Panc1 (cell line): Measurements from ENCODE around the gene CADM1. TPM values are rescaled to one million over a fixed set of nuclear protein-coding genes. Genes with fewer than 3 reads are reported as not detected.

ENCODE experiments used
- ATAC-seq: fragments of 200-7000 bp; cut with Tn5 transposase; 2 replicates; pipeline ENCODE4 v1.9.1; 2020; ENCODE audit warnings: mild to moderate bottlenecking, moderate library complexity
- BruUV-seq: library from RNA; stranded (reverse); fragments of 400-500 nt; replicated peaks from 2 replicates; lab custom pipeline; 2021; lab: Mats Ljungman, UMichigan
- CTCF ChIA-PET: fragments of 300-600 bp; sonication (Branson Sonifier 250); formaldehyde crosslinking; loops from one replicate; lab custom pipeline; 2022; ENCODE audit warnings: antibody characterized with exemption; lab: Charles Lee
- POLR2A ChIA-PET: fragments of 300-600 bp; sonication (Branson Sonifier 250); formaldehyde crosslinking; loops from one replicate; lab custom pipeline; 2022; ENCODE audit warnings: antibody characterized with exemption; lab: Charles Lee
- DNase-seq: peaks from one replicate; pipeline ENCODE4 v3.0.0-alpha.2; 2010; ENCODE audit warnings: low read depth, low spot score
- H3K27ac ChIP-seq: 2 replicates; pipeline ENCODE4 v1.5.1; 2011; ENCODE audit warnings: mild to moderate bottlenecking, low read length, inconsistent platforms
- H3K27me3 ChIP-seq: fragments of 200-500 bp; sonication (Bioruptor generic); 2 replicates; pipeline ENCODE4 v1.6.0; 2014; ENCODE audit warnings: low read length, inconsistent platforms; ENCODE audit not compliant: control insufficient read depth, insufficient read depth
- H3K36me3 ChIP-seq: fragments of 200-500 bp; sonication (Bioruptor generic); 2 replicates; pipeline ENCODE4 v1.5.1; 2014; ENCODE audit warnings: inconsistent platforms, mild to moderate bottlenecking, low read length, moderate library complexity; ENCODE audit not compliant: control insufficient read depth, insufficient read depth
- H3K4me1 ChIP-seq: 2 replicates; pipeline ENCODE4 v1.5.1; 2011; ENCODE audit warnings: inconsistent platforms, mild to moderate bottlenecking, low read length, moderate library complexity; ENCODE audit not compliant: control insufficient read depth, insufficient read depth
- H3K4me3 ChIP-seq, 2 experiments: 2 replicates each; pipeline ENCODE4 v1.5.1; 2011 to 2012; ENCODE audit warnings: low read depth in 2 of 2, low read length in 2 of 2, mild to moderate bottlenecking in 2 of 2, inconsistent platforms in 1 of 2, moderate library complexity in 1 of 2
- H3K9me3 ChIP-seq: fragments of 200-500 bp; sonication (Bioruptor generic); 2 replicates; pipeline ENCODE4 v1.5.1; 2014; ENCODE audit warnings: low read depth, mild to moderate bottlenecking, inconsistent platforms, low read length, moderate library complexity; ENCODE audit not compliant: control insufficient read depth, insufficient read depth
- CTCF ChIP-seq: fragments of 450-650 bp; IDR thresholded peaks from 2 replicates; pipeline ENCODE4 v1.5.1; 2017; ENCODE audit warnings: mild to moderate bottlenecking
- POLR2AphosphoS5 ChIP-seq: IDR thresholded peaks from 2 replicates; pipeline ENCODE4 v1.6.1; 2012; ENCODE audit warnings: mild to moderate bottlenecking, low read depth, low read length, moderate library complexity
- REST ChIP-seq, 2 experiments: IDR thresholded peaks; 2 replicates each; pipeline ENCODE4 v1.6.1; 2011 to 2012; ENCODE audit warnings: low read depth in 2 of 2, control low read depth in 1 of 2, low read length in 1 of 2, mild to moderate bottlenecking in 1 of 2, moderate library complexity in 1 of 2; ENCODE audit not compliant: insufficient read depth in 1 of 2
- SIN3A ChIP-seq: IDR thresholded peaks from 2 replicates; pipeline ENCODE4 v1.6.1; 2012; ENCODE audit warnings: low read depth, mild to moderate bottlenecking, low read length, moderate library complexity, borderline replicate concordance; ENCODE audit not compliant: insufficient read depth
- TCF7L2 ChIP-seq: IDR thresholded peaks from 2 replicates; pipeline ENCODE4 v1.6.1; 2011; ENCODE audit warnings: mild to moderate bottlenecking, low read depth, low read length, inconsistent platforms
- in situ Hi-C: cut with HindIII; loops from 2 replicates; pipeline ENCODE4 v1.10.0; 2016; ENCODE audit warnings: low sequenced_read_pairs, low pct_unique_long_range_greater_than_20kb
- intact Hi-C: fragments of 100-400 bp; cut with micrococcal nuclease; formaldehyde crosslinking; loops from one replicate; pipeline ENCODE4 v1.10.0; 2022; ENCODE audit not compliant: unreplicated experiment
- total RNA-seq: library from RNA; stranded (reverse); gene quantifications from one replicate; pipeline ENCODE4 v1.2.1, GENCODE V29; 2021; ENCODE audit not compliant: unreplicated experiment

The CADM1 gene
- total RNA-seq, 1 experiment from 2014 or later: 3.9 TPM

DNA sequence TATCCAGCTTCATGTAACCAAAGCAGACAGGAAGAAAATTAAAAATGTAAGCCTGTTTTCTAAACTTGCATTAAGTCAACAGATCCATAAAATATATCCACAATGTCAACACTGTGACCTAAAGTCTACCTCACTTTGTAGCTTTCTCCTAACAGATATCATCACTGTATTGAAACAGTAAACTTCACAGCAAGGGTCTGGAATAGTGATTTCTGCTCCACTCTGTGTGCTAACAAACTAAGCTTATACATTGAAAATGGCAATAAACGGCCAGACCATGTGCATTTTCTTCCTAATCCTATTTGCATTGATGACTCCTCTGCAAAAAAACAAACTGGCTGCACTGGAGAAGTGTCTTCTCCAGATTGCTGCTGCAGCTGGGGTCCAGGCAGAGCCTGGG is 26.8 kb downstream of the CADM1 start:
- CTCF ChIA-PET: no interaction called here
- no peak for ATAC-seq
- Histone ChIP-seq H3K36me3 (no peaks in the 10 kb centered on the region), H3K4me3 (no peak overlapping the region), H3K27ac (no peak overlapping the region), H3K27me3 (no peaks in the 10 kb centered on the region), H3K4me1 (no peaks in the 10 kb centered on the region), H3K9me3 (no peaks in the 10 kb centered on the region)
- TF ChIP-seq REST (IDR thresholded peaks at IDR 0.05; ENCODE audit: insufficient read depth in 1 of 2, low read depth in 2 of 2, low read length in 1 of 2) (no peak), CTCF (no peak), TCF7L2 (no peak), SIN3A (no peak), POLR2AphosphoS5 (no peak)
- intact Hi-C loops (no loop called here), in situ Hi-C loops (no loop called here)
- POLR2A ChIA-PET: interaction anchor here (0.6 kb wide), 1 partner anchor 218 kb away, joined by 3 read pairs; no protein-coding TSS in a partner anchor
- no peak for DNase-seq
- no TSS peak for BruUV-seq

GRCh38 chr11:115476463-115477286 is 27.5 kb downstream of the CADM1 start:
- H3K27ac ChIP-seq: no peak overlapping the region
- in situ Hi-C loops (no loop called here), intact Hi-C loops (no loop called here)
- no peaks in the 10 kb centered on the region for H3K36me3 ChIP-seq
- BruUV-seq: no TSS peak
- no peaks in the 10 kb centered on the region for H3K9me3 ChIP-seq
- no peak overlapping the region for H3K4me3 ChIP-seq
- ATAC-seq: no peak
- H3K4me1 ChIP-seq: no peaks in the 10 kb centered on the region
- CTCF ChIA-PET: no interaction called here
- H3K27me3 ChIP-seq: no peaks in the 10 kb centered on the region
- TF ChIP-seq TCF7L2 (no peak), REST (IDR thresholded peaks at IDR 0.05; ENCODE audit: insufficient read depth in 1 of 2, low read depth in 2 of 2, low read length in 1 of 2) (no peak), POLR2AphosphoS5 (no peak)
- no peak for DNase-seq
- POLR2A ChIA-PET: interaction anchor here (0.6 kb wide), 1 partner anchor 218 kb away, joined by 3 read pairs; no protein-coding TSS in a partner anchor
